GM12878 (cell line): Measurements from ENCODE around the gene RASAL3. TPM values are rescaled to one million over a fixed set of nuclear protein-coding genes. Genes with fewer than 3 reads are reported as not detected.

ENCODE experiments used
- ATAC-seq: fragments of 200-7000 bp; cut with Tn5 transposase; 3 replicates; pipeline ENCODE4 v1.9.1; 2020; ENCODE audit warnings: mild to moderate bottlenecking, moderate library complexity
- BruUV-seq: library from RNA; stranded (reverse); fragments of 400-500 nt; replicated peaks from 2 replicates; lab custom pipeline; 2021; lab: Mats Ljungman, UMichigan
- CTCF ChIA-PET: fragments of 300-600 bp; sonication (Branson Sonifier 250); formaldehyde crosslinking; extraction: SDS; loops from one replicate; lab custom pipeline; 2021; ENCODE audit warnings: inconsistent platforms; lab: Yijun Ruan, JAX
- POLR2A ChIA-PET: fragments of 350-600 bp; formaldehyde crosslinking; extraction: SDS; loops from one replicate; lab custom pipeline; 2021; ENCODE audit warnings: inconsistent platforms; lab: Charles Lee
- RAD21 ChIA-PET: fragments of 300-600 bp; sonication (Branson Sonifier 250); formaldehyde crosslinking; loops from one replicate; lab custom pipeline; 2023; ENCODE audit warnings: antibody characterized with exemption; ENCODE audit not compliant: unreplicated experiment; lab: Charles Lee
- SMC1A ChIA-PET: fragments of 300-600 bp; sonication (Branson Sonifier 250); formaldehyde crosslinking; loops from one replicate; lab custom pipeline; 2023; ENCODE audit not compliant: unreplicated experiment, uncharacterized antibody; lab: Charles Lee
- DNase-seq: peaks from one replicate; pipeline ENCODE4 v3.0.0-alpha.2; 2011; ENCODE audit warnings: low read depth, low spot score
- FAIRE-seq: peaks from 3 replicates; lab custom pipeline; 2011; peaks lifted over from hg19 to GRCh38; lab: Jason Lieb, UNC
- H2AFZ ChIP-seq: 2 replicates; pipeline ENCODE4 v1.6.0; 2011; ENCODE audit warnings: low read depth, low read length, control low read depth; ENCODE audit not compliant: control insufficient read depth
- H3K27ac ChIP-seq: 2 replicates; pipeline ENCODE4 v1.5.1; 2011; ENCODE audit warnings: control low read depth; ENCODE audit not compliant: control insufficient read depth, insufficient read depth
- H3K27me3 ChIP-seq, 2 experiments: replicated peaks in 1 of 2; 2 replicates each; pipeline versions ENCODE4 v1.6.0 to v1.6.1; 2011; ENCODE audit warnings: low read length in 1 of 2; ENCODE audit not compliant: control insufficient read depth in 2 of 2, insufficient read depth in 2 of 2
- H3K36me3 ChIP-seq, 2 experiments: 2 replicates each; pipeline ENCODE4 v1.5.1; 2011; ENCODE audit warnings: low read length in 1 of 2; ENCODE audit not compliant: control insufficient read depth in 2 of 2, insufficient read depth in 2 of 2
- H3K4me1 ChIP-seq: 2 replicates; pipeline ENCODE4 v1.6.1; 2011; ENCODE audit warnings: mild to moderate bottlenecking, low read length, moderate library complexity, mixed read lengths; ENCODE audit not compliant: control insufficient read depth, insufficient read depth
- H3K4me2 ChIP-seq: 2 replicates; pipeline ENCODE4 v1.6.0; 2011; ENCODE audit warnings: control low read depth; ENCODE audit not compliant: control insufficient read depth, insufficient read depth
- H3K4me3 ChIP-seq: fragments of 200-600 bp; sonication (generic); 2 replicates; pipeline ENCODE4 v1.5.1; 2016
- H3K79me2 ChIP-seq: 2 replicates; pipeline ENCODE4 v1.6.0; 2011; ENCODE audit warnings: low read length; ENCODE audit not compliant: control insufficient read depth, insufficient read depth
- H3K9ac ChIP-seq: 2 replicates; pipeline ENCODE4 v1.8.0; 2011; ENCODE audit warnings: low read length, control low read depth, mixed read lengths; ENCODE audit not compliant: control insufficient read depth, insufficient read depth
- H3K9me3 ChIP-seq: replicated peaks from 3 replicates; pipeline ENCODE4 v1.5.1; 2011; ENCODE audit warnings: mild to moderate bottlenecking, low read length; ENCODE audit not compliant: control insufficient read depth, insufficient read depth
- H4K20me1 ChIP-seq: 2 replicates; pipeline ENCODE4 v1.6.0; 2011; ENCODE audit not compliant: control insufficient read depth, insufficient read depth
- CEBPB ChIP-seq, 2 experiments: fragments of 150-350 bp in 1 of 2; IDR thresholded peaks; 2 replicates each; pipeline ENCODE4 v1.6.1; 2012 to 2014; ENCODE audit warnings: low read depth in 2 of 2, low read length in 2 of 2, borderline replicate concordance in 1 of 2, inconsistent platforms in 1 of 2
- CHD1 ChIP-seq: IDR thresholded peaks from 2 replicates; pipeline ENCODE4 v1.6.1; 2012; ENCODE audit warnings: low read depth, low read length, improper control_type of control experiment
- EP300 ChIP-seq, 2 experiments: fragments of 150-350 bp in 1 of 2; IDR thresholded peaks; 2 replicates each; pipeline ENCODE4 v1.6.1; 2011 to 2012; ENCODE audit warnings: low read depth in 2 of 2, low read length in 2 of 2, borderline replicate concordance in 1 of 2, improper control_type of control experiment in 1 of 2, inconsistent platforms in 1 of 2; ENCODE audit not compliant: control insufficient read depth in 1 of 2
- HDGF ChIP-seq: fragments of 450-650 bp; IDR thresholded peaks from 2 replicates; pipeline ENCODE4 v1.6.1; 2016; ENCODE audit warnings: antibody characterized with exemption
- JUNB ChIP-seq: IDR thresholded peaks from 2 replicates; pipeline ENCODE4 v1.6.1; 2016; ENCODE audit warnings: antibody characterized with exemption, mild to moderate bottlenecking
- MEF2A ChIP-seq: IDR thresholded peaks from 2 replicates; pipeline ENCODE4 v1.6.1; 2011; ENCODE audit warnings: low read depth, mild to moderate bottlenecking, low read length, moderate library complexity; ENCODE audit not compliant: insufficient read depth
- MTA2 ChIP-seq: fragments of 450-650 bp; IDR thresholded peaks from 2 replicates; pipeline ENCODE4 v1.6.1; 2016; ENCODE audit warnings: low read depth, mild to moderate bottlenecking, moderate library complexity
- SMAD5 ChIP-seq: IDR thresholded peaks from 2 replicates; pipeline ENCODE4 v1.6.1; 2016; ENCODE audit warnings: antibody characterized with exemption, low read depth
- SP1 ChIP-seq: IDR thresholded peaks from one replicate; pipeline ENCODE4 v1.6.1; 2011; ENCODE audit warnings: low read depth, low read length
- TBL1XR1 ChIP-seq: IDR thresholded peaks from 2 replicates; pipeline ENCODE4 v1.6.1; 2012; ENCODE audit warnings: low read depth, low read length, improper control_type of control experiment
- TCF12 ChIP-seq: IDR thresholded peaks from 2 replicates; pipeline ENCODE4 v1.6.1; 2011; ENCODE audit warnings: low read depth, mild to moderate bottlenecking, low read length
- WRNIP1 ChIP-seq: IDR thresholded peaks from 2 replicates; pipeline ENCODE4 v1.6.1; 2011; ENCODE audit warnings: low read depth, low read length, improper control_type of control experiment, borderline replicate concordance
- YY1 ChIP-seq: IDR thresholded peaks from 2 replicates; pipeline ENCODE4 v1.6.1; 2011; ENCODE audit warnings: low read depth, mild to moderate bottlenecking, low read length
- ZZZ3 ChIP-seq: IDR thresholded peaks from 2 replicates; pipeline ENCODE4 v1.6.1; 2011; ENCODE audit warnings: low read depth; ENCODE audit not compliant: control insufficient read depth, insufficient read length
- WGBS: methylation state at CpG from one replicate; pipeline ENCODE4 v1.1.6; 2016; ENCODE audit warnings: low lambda C conversion rate; ENCODE audit not compliant: insufficient replicate concordance, insufficient coverage; ENCODE audit errors: missing lambda C conversion rate; 5-methylcytosine and 5-hydroxymethylcytosine counted together
- in situ Hi-C: fragments of 300-500 bp; cut with MboI; formaldehyde crosslinking; loops from 9 replicates; pipeline ENCODE4 v1.14.3; 2018; ENCODE audit warnings: mixed read lengths
- intact Hi-C: fragments of 100-400 bp; cut with micrococcal nuclease; formaldehyde crosslinking; loops from one replicate; pipeline ENCODE4 v1.14.2; 2022; ENCODE audit not compliant: unreplicated experiment
- polyA plus RNA-seq, 11 experiments: library from polyadenylated mRNA; depleted of rRNA in 4 of 11; unstranded in 6 of 11; stranded (reverse) in 5 of 11; fragments of >200 nt; fragmentation: Nextera tagmentation in 4 of 11; fragmentation: Illumina TruSeq in 1 of 11; extraction: Ambion mirVana in 4 of 11; extraction: Trizol in 1 of 11; gene quantifications; 1 replicate in 1 of 11; 2 replicates in 10 of 11; pipeline versions ENCODE4 v1.2.1 to v1.2.3, GENCODE V29; 2011 to 2016; ENCODE audit warnings: inconsistent platforms in 2 of 11, missing spikeins in 2 of 11, low read depth in 1 of 11
- total RNA-seq, 4 experiments: library from RNA; depleted of rRNA in 3 of 4; stranded (reverse); fragments of >200 nt in 3 of 4; fragmentation: Illumina TruSeq in 1 of 4; extraction: Trizol in 1 of 4; gene quantifications; 2 replicates each; pipeline versions ENCODE4 v1.2.1 to v1.2.3, GENCODE V29; 2013 to 2021
- TF ChIP-seq, protein P1 (sequence below): fragments of 450-650 bp; IDR thresholded peaks from 2 replicates; pipeline ENCODE4 v1.6.1; 2016; ENCODE audit warnings: mild to moderate bottlenecking
- TF ChIP-seq, protein P2 (sequence below): IDR thresholded peaks from 2 replicates; pipeline ENCODE4 v1.6.1; 2011; ENCODE audit warnings: mild to moderate bottlenecking, low read depth, low read length, moderate library complexity; ENCODE audit not compliant: insufficient replicate concordance

Gene RASAL3
- total and polyA plus RNA-seq, 10 of the 15 experiments (the other 5 are each of a cell fraction or from before 2014, with no cell fraction given): 1.7 to 81.3 (median 23.2) TPM

DNA sequence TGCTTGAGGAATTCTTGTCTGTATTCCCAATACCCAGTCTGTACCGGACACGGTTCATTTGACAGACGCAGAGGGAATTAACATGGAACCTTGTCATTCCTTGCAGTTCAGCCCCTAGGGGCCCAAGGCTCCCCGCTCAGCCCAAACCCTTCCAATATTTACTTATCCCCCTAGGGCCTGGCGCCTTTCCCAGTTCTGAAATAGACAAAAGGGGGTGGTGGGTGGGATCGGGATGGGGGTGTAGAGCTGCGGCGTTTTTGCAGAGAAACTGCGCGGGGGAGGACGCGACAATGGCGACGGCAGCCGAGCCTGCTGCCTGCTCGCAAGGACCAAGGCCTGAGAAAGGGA lies 46.1 kb downstream of the RASAL3 start:
- CTCF ChIA-PET: interaction anchor here (0.9 to 6.1 kb wide), 14 partner anchors 11 to 317 kb away, joined by 3 to 85 read pairs (median 9); partner anchors contain the start of gene AKAP8
- no peak for FAIRE-seq

More for the DNA sequence above, 46.1 kb downstream of the RASAL3 start:
- no peaks in the 10 kb centered on the region for H3K27me3 ChIP-seq
- H3K4me3 ChIP-seq: peak overlapping the region; percentile 98
- peak overlapping the region; percentile 97 for H3K9ac ChIP-seq
- BruUV-seq: no TSS peak
- peaks cover 8% of the 10 kb centered on the region for H3K4me1 ChIP-seq
- peak overlapping the region; percentile 97 for H3K4me2 ChIP-seq
- 3% methylated on average over 16 of the region's 16 CpGs for WGBS
- intact Hi-C loops (loop anchor here (2.0 to 10.0 kb wide), 3 partner anchors 15 to 241 kb away; partner anchors contain the start of gene RASAL3), in situ Hi-C loops (no loop called here)
- DNase-seq (no peak), ATAC-seq (no peak)
- ChIA-PET POLR2A (interaction anchor here (1.1 to 2.7 kb wide), 6 partner anchors 11 to 85 kb away, joined by 4 to 19 read pairs (median 7); partner anchors contain the start of genes AKAP8 and BRD4), SMC1A (interaction anchor here (1.1 to 4.4 kb wide), 6 partner anchors 39 to 137 kb away, joined by 3 to 34 read pairs (median 16); partner anchors contain the start of genes AKAP8 and RASAL3), RAD21 (interaction anchor here (0.7 to 2.6 kb wide), 13 partner anchors 11 to 767 kb away, joined by 3 to 43 read pairs (median 3); partner anchors contain the start of genes AKAP8, FAM32A and RASAL3)
- peaks cover 7 to 11% of the 10 kb centered on the region in 2 experiments for H3K36me3 ChIP-seq
- H3K9me3 ChIP-seq: no peaks in the 10 kb centered on the region; the same call in 2 of the 3 replicates
- peaks cover 47% of the 10 kb centered on the region for H3K79me2 ChIP-seq
- 0 out of 2 replicates have a peak, but pooled peaks cover 3% of the 10 kb centered on the region for H4K20me1 ChIP-seq
- TF ChIP-seq SP1 (no peak), WRNIP1 (no peak), YY1 (no peak), SMAD5 (no peak), CHD1 (no peak), HDGF (no peak), TBL1XR1 (no peak), MEF2A (no peak), TCF12 (no peak), MTA2 (no peak), ZZZ3 (no peak), CEBPB (IDR thresholded peaks at IDR 0.05; ENCODE audit: borderline replicate concordance in 1 of 2, low read depth in 2 of 2, low read length in 2 of 2) (no peak), JUNB (no peak), EP300 (IDR thresholded peaks at IDR 0.05; ENCODE audit: borderline replicate concordance in 1 of 2, control insufficient read depth in 1 of 2, low read depth in 2 of 2, low read length in 2 of 2) (no peak)
- TF ChIP-seq, protein P1, sequence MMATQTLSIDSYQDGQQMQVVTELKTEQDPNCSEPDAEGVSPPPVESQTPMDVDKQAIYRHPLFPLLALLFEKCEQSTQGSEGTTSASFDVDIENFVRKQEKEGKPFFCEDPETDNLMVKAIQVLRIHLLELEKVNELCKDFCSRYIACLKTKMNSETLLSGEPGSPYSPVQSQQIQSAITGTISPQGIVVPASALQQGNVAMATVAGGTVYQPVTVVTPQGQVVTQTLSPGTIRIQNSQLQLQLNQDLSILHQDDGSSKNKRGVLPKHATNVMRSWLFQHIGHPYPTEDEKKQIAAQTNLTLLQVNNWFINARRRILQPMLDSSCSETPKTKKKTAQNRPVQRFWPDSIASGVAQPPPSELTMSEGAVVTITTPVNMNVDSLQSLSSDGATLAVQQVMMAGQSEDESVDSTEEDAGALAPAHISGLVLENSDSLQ: no peak
- TF ChIP-seq, protein P2, sequence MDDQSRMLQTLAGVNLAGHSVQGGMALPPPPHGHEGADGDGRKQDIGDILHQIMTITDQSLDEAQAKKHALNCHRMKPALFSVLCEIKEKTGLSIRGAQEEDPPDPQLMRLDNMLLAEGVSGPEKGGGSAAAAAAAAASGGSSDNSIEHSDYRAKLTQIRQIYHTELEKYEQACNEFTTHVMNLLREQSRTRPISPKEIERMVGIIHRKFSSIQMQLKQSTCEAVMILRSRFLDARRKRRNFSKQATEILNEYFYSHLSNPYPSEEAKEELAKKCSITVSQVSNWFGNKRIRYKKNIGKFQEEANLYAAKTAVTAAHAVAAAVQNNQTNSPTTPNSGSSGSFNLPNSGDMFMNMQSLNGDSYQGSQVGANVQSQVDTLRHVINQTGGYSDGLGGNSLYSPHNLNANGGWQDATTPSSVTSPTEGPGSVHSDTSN: no peak
- H2AFZ ChIP-seq: peak overlapping the region; percentile 86
- H3K27ac ChIP-seq: peak overlapping the region; percentile 88
